B cell (primary cell): ENCODE data around the gene CABLES1. TPM values are rescaled to one million over a fixed set of nuclear protein-coding genes. Genes with fewer than 3 reads are reported as not detected.

Experiments used
- ATAC-seq: fragments of 200-7000 bp; cut with Tn5 transposase; one replicate; pipeline ENCODE4 v1.10.0; 2021; ENCODE audit warnings: low read depth, mild to moderate bottlenecking, moderate number of reproducible peaks, moderate library complexity
- CTCF ChIA-PET: fragments of 350-600 bp; sonication (Branson Sonifier 250); formaldehyde crosslinking; loops from one replicate; lab custom pipeline; 2021; ENCODE audit warnings: antibody characterized with exemption, inconsistent platforms; lab: Charles Lee
- POLR2A ChIA-PET: fragments of 350-600 bp; sonication (Branson Sonifier 250); formaldehyde crosslinking; loops from one replicate; lab custom pipeline; 2021; ENCODE audit warnings: antibody characterized with exemption; lab: Charles Lee
- DNase-seq: peaks from one replicate; pipeline ENCODE4 v3.0.0; 2013
- H2AFZ ChIP-seq: 2 replicates; pipeline ENCODE4 v1.6.1; 2012; ENCODE audit warnings: mild to moderate bottlenecking, low read depth, low read length; ENCODE audit not compliant: insufficient read depth, poor library complexity, severe bottlenecking
- H3K27ac ChIP-seq, 2 donors: 1 replicate in 1 of 2; 2 replicates in 1 of 2; pipeline ENCODE4 v1.5.1; 2012 to 2013; ENCODE audit warnings: low read length in 2 of 2, mild to moderate bottlenecking in 2 of 2, moderate library complexity in 1 of 2
- H3K27me3 ChIP-seq, 4 experiments: fragments of 200-600 bp in 1 of 4; sonication (generic) in 1 of 4; replicated peaks in 1 of 4; 1 replicate in 2 of 4; 2 replicates in 2 of 4; pipeline versions ENCODE4 v1.6.1 to v1.7.0; 2013 to 2016; ENCODE audit warnings: low read length in 3 of 4, mild to moderate bottlenecking in 2 of 4, mixed read lengths in 1 of 4, moderate library complexity in 1 of 4; ENCODE audit not compliant: insufficient read depth in 4 of 4, control insufficient read depth in 3 of 4; ENCODE audit errors: control extremely low read depth in 1 of 4
- H3K36me3 ChIP-seq, 2 experiments: replicated peaks in 1 of 2; 1 replicate in 1 of 2; 2 replicates in 1 of 2; pipeline versions ENCODE4 v1.6.1 to v1.7.1; 2013; ENCODE audit warnings: low read length in 1 of 2; ENCODE audit not compliant: insufficient read depth in 2 of 2, control insufficient read depth in 1 of 2; ENCODE audit errors: control extremely low read depth in 1 of 2, extremely low read depth in 1 of 2
- H3K4me1 ChIP-seq, 2 donors: fragments of 200-600 bp in 1 of 2; sonication (generic) in 1 of 2; 1 replicate in 1 of 2; 2 replicates in 1 of 2; pipeline versions ENCODE4 v1.5.1 to v1.6.1; 2013 to 2017; ENCODE audit warnings: low read length in 2 of 2; ENCODE audit not compliant: control insufficient read depth in 2 of 2, insufficient read depth in 2 of 2
- H3K4me2 ChIP-seq: replicated peaks from 2 replicates; pipeline ENCODE3; 2012; ENCODE audit warnings: mild to moderate bottlenecking, low read depth, low read length; ENCODE audit not compliant: poor library complexity, severe bottlenecking
- H3K4me3 ChIP-seq, 5 experiments: fragments of 200-600 bp in 1 of 5; sonication (generic) in 1 of 5; 1 replicate in 3 of 5; 2 replicates in 2 of 5; pipeline versions ENCODE4 v1.5.1 to v1.7.0; 2011 to 2016; ENCODE audit warnings: low read length in 4 of 5, mild to moderate bottlenecking in 4 of 5, low read depth in 2 of 5, control low read depth in 1 of 5, moderate library complexity in 1 of 5; ENCODE audit not compliant: insufficient read depth in 1 of 5; ENCODE audit errors: control extremely low read depth in 1 of 5, extremely low read depth in 1 of 5
- H3K79me2 ChIP-seq: fragments of 200-600 bp; sonication (generic); one replicate; pipeline ENCODE4 v1.6.0; 2016; ENCODE audit warnings: low read length; ENCODE audit not compliant: control insufficient read depth, insufficient read depth
- H3K9ac ChIP-seq: fragments of 200-600 bp; sonication (generic); 2 replicates; pipeline ENCODE4 v1.6.1; 2017; ENCODE audit warnings: mild to moderate bottlenecking, low read length, moderate library complexity
- H3K9me3 ChIP-seq, 3 donors: one replicate each; pipeline versions ENCODE4 v1.6.1 to v1.7.1; 2013; ENCODE audit warnings: low read length in 2 of 3; ENCODE audit not compliant: control insufficient read depth in 2 of 3, insufficient read depth in 1 of 3; ENCODE audit errors: control extremely low read depth in 1 of 3
- H4K20me1 ChIP-seq: 2 replicates; pipeline ENCODE4 v1.6.0; 2012; ENCODE audit warnings: mild to moderate bottlenecking, low read length; ENCODE audit not compliant: insufficient read depth, control insufficient read depth, poor library complexity, severe bottlenecking
- H3K27ac Mint-ChIP-seq: one replicate; pipeline ENCODE4 v1.8.0; 2021; ENCODE audit warnings: mixed read lengths
- H3K27me3 Mint-ChIP-seq: one replicate; pipeline ENCODE4 v1.8.0; 2021; ENCODE audit warnings: mixed read lengths
- H3K4me1 Mint-ChIP-seq: one replicate; pipeline ENCODE4 v1.8.0; 2021; ENCODE audit warnings: mixed read lengths
- H3K4me3 Mint-ChIP-seq: one replicate; pipeline ENCODE4 v1.8.0; 2021; ENCODE audit warnings: mixed read lengths
- H3K9me3 Mint-ChIP-seq: one replicate; pipeline ENCODE4 v1.8.0; 2022; ENCODE audit warnings: mixed read lengths; ENCODE audit not compliant: insufficient read depth
- EZH2 ChIP-seq: IDR thresholded peaks from 2 replicates; pipeline ENCODE4 v1.6.1; 2012; ENCODE audit warnings: borderline replicate concordance, low read depth, mild to moderate bottlenecking, moderate library complexity, low read length; ENCODE audit not compliant: insufficient read depth, poor library complexity, severe bottlenecking
- WGBS: methylation state at CpG from one replicate; pipeline ENCODE4 v1.1.5; 2013; ENCODE audit warnings: missing lambda C conversion rate; ENCODE audit not compliant: insufficient coverage; 5-methylcytosine and 5-hydroxymethylcytosine counted together
- intact Hi-C: fragments of 100-400 bp; cut with micrococcal nuclease; formaldehyde crosslinking; loops from one replicate; pipeline ENCODE4 v1.10.0; 2022
- polyA plus RNA-seq: library from polyadenylated mRNA; depleted of rRNA; stranded (reverse); fragments of >200 nt; gene quantifications from 2 replicates; pipeline ENCODE4 v1.2.3, GENCODE V29; 2012
- total RNA-seq, 2 donors: library from RNA; stranded (reverse); fragments of 120-200 nt in 1 of 2; gene quantifications; 1 replicate in 1 of 2; 2 replicates in 1 of 2; pipeline versions ENCODE4 v1.2.3 to v1.2.4, GENCODE V29; 2013 to 2022
- TF ChIP-seq, protein P1 (sequence below): fragments of 200-600 bp; IDR thresholded peaks from one replicate; pipeline ENCODE4 v1.8.0; 2022; ENCODE audit warnings: antibody characterized with exemption, mild to moderate bottlenecking

The CABLES1 gene
- total and polyA plus RNA-seq, 2 donors (not counting 1 experiment from before 2014, with no cell fraction given): 0.30 to 56.3 TPM

DNA sequence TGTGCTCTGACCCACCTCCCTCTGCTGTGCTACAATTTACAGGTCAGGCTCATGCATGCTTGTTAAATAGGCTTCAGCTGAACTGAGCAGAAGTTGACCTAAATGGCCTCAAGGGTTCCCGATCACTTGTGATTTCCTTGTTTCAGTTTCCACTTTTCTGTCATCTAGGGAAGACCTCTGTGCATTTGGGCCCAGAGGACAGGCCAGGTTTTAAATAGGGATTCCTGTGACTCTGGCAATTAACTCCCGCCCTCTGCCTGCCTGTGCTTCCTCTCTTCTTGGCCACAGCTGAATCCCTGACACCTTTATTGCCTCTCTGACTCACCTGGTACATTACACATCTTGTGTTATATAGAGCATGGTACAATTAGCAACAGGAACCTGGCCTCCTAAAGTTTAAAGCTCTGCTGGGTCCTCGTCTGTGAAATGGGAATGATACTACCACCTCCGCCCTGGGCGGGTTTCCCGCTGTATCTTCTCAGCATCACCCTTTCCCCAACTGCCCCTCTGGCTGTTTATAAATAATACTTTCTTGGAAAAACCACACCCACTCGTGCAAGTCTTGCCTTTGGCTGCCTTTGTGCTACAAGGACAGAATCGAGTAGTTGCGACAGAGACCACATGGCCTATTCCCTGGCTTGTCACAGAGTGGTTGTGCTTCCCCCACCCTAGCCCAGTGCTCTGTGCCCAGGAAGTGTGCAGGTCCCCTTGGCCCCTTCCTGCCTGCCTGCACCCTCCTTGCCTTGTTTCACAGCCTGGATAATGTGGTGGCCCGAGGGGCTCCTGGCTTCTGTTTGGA is 7.9 kb downstream of the CABLES1 start:
- no peak for ATAC-seq
- 61% methylated on average over 9 of the region's 10 CpGs for WGBS
- H3K4me1 Mint-ChIP-seq: peaks cover 8% of the 10 kb centered on the region

More for the DNA sequence above, 7.9 kb downstream of the CABLES1 start:
- H3K4me3 Mint-ChIP-seq: no peak overlapping the region
- Histone ChIP-seq H3K36me3 (no peaks in the 10 kb centered on the region), H3K4me2 (no peak overlapping the region), H3K27ac (no peak overlapping the region), H3K4me1 (peaks cover 0 to 3% of the 10 kb centered on the region in 2 donors), H3K27me3 (peaks cover 0 to 11% (median 1%) of the 10 kb centered on the region in 4 experiments), H3K9me3 (peaks cover 0 to 3% (median 0%) of the 10 kb centered on the region in 3 donors), H3K4me3 (no peak overlapping the region), H2AFZ (no peak overlapping the region), H3K79me2 (no peaks in the 10 kb centered on the region), H3K9ac (no peak overlapping the region), H4K20me1 (no peaks in the 10 kb centered on the region)
- CTCF ChIA-PET: interaction anchor here (0.6 kb wide), 1 partner anchor 13 kb away, joined by 3 read pairs; no protein-coding TSS in a partner anchor
- no peaks in the 10 kb centered on the region for H3K9me3 Mint-ChIP-seq
- H3K27me3 Mint-ChIP-seq: peaks cover 17% of the 10 kb centered on the region
- intact Hi-C loops: no loop called here
- DNase-seq: no peak
- TF ChIP-seq EZH2: no peak
- TF ChIP-seq, protein P1, sequence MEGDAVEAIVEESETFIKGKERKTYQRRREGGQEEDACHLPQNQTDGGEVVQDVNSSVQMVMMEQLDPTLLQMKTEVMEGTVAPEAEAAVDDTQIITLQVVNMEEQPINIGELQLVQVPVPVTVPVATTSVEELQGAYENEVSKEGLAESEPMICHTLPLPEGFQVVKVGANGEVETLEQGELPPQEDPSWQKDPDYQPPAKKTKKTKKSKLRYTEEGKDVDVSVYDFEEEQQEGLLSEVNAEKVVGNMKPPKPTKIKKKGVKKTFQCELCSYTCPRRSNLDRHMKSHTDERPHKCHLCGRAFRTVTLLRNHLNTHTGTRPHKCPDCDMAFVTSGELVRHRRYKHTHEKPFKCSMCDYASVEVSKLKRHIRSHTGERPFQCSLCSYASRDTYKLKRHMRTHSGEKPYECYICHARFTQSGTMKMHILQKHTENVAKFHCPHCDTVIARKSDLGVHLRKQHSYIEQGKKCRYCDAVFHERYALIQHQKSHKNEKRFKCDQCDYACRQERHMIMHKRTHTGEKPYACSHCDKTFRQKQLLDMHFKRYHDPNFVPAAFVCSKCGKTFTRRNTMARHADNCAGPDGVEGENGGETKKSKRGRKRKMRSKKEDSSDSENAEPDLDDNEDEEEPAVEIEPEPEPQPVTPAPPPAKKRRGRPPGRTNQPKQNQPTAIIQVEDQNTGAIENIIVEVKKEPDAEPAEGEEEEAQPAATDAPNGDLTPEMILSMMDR: no peak
- POLR2A ChIA-PET: interaction anchor here (0.6 kb wide), 1 partner anchor 52 kb away, joined by 9 read pairs; no protein-coding TSS in a partner anchor
- no peak overlapping the region for H3K27ac Mint-ChIP-seq
